ENCODE results near the gene PEX12.

- TF ChIP-seq CTCF (IDR thresholded peaks at IDR 0.05; ENCODE audit: low read depth, low read length, poor library complexity, severe bottlenecking) (no peak), EZH2phosphoT487 (IDR thresholded peaks at IDR 0.05; ENCODE audit: borderline replicate concordance, low read length) (no peak)
Observed at GRCh38 chr17:35543856-35544255, 34.5 kb downstream of the PEX12 start.

All from DOHH2 (cell line).